Ishikawa (cell line): ENCODE measurements around the gene GPC6.

ENCODE experiments used
- CEBPB ChIP-seq: IDR thresholded peaks from 2 replicates; pipeline ENCODE4 v1.6.1; 2012
- CREB1 ChIP-seq: IDR thresholded peaks from 2 replicates; pipeline ENCODE4 v1.6.1; 2012; ENCODE audit warnings: low read depth
- EP300 ChIP-seq: IDR thresholded peaks from 2 replicates; pipeline ENCODE4 v1.6.1; 2012; ENCODE audit warnings: borderline replicate concordance
- MAX ChIP-seq: IDR thresholded peaks from 2 replicates; pipeline ENCODE4 v1.6.1; 2012
- NFIC ChIP-seq: IDR thresholded peaks from 2 replicates; pipeline ENCODE4 v1.6.1; 2012
- RAD21 ChIP-seq: IDR thresholded peaks from 2 replicates; pipeline ENCODE4 v1.6.1; 2012; ENCODE audit warnings: low read depth
- REST ChIP-seq: IDR thresholded peaks from 2 replicates; pipeline ENCODE4 v1.6.1; 2012; ENCODE audit warnings: low read depth, mild to moderate bottlenecking
- TAF1 ChIP-seq: IDR thresholded peaks from 2 replicates; pipeline ENCODE4 v1.6.1; 2012; ENCODE audit warnings: low read depth, mild to moderate bottlenecking

DNA sequence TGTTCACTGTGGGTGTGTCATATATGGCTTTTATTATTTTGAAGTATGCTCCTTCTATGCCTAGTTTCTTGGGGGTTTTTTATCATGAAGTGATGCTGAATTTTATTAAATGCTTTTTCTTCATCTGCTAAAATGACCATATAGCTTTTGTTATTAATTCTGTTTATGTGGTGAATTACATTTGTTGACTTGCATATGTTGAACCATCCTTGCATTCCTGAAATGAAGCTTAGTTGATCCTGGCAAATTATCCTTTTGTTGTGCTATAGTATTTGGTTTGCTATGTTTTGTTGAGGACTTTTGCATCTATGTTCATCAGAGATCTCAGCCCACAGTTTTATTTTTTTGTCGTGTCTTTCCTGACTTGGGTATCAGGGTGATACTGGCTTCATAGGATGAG is 12.1 kb downstream of the GPC6 start:
- no peak for TF ChIP-seq MAX
- no peak for TF ChIP-seq CREB1
- no peak for TF ChIP-seq RAD21
- TF ChIP-seq CEBPB, result no peak
- no peak for TF ChIP-seq REST
- TF ChIP-seq TAF1, result no peak
- no peak for TF ChIP-seq NFIC
- TF ChIP-seq EP300, result no peak
